Measurements from ENCODE around the gene OXSR1.
A peak's percentile ranks its signal among the peaks of the same experiment; 100 is the strongest.
"Not testable (repeated sequence)": the region's sequence is repeated elsewhere in the genome, so short reads cannot be mapped to it uniquely, and the experiment has no call there.

Gene OXSR1

DNA sequence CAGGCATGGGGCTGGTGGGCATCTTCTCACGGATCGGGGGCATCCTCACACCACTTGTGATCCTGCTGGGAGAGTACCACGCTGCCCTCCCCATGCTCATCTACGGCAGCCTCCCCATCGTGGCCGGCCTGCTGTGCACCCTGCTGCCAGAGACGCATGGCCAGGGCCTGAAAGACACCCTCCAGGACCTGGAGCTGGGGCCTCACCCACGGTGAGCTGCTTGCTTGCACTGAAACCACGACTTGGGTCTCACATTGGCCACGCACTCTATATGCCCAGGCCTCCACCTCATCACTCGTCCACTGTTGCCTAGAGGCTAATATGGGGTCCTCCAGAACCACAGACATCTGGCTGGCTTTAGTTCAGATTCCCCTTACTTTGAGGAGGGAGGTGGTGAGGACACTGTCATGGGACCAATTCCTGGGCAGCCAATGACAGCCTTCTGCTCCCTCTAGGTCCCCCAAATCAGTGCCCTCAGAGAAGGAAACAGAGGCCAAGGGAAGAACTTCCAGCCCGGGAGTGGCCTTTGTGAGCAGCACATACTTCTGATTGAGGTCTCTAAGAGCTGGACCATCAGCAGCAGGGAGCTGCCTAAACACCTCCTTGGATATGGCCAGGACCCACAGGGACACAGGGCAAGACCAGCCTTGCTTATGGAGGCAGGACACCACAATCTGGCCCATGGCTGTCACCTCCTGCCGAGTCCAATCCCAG lies 111.7 kb downstream of the OXSR1 start:
- DNase-seq (ENCODE audit: low spot score in 2 of 2): no peak
- H3K9me3 Mint-ChIP-seq: no peaks in the 10 kb centered on the region
- H3K36me3 Mint-ChIP-seq: peaks cover 10% of the 10 kb centered on the region
- no peaks in the 10 kb centered on the region for H3K27me3 Mint-ChIP-seq
- no peak for ATAC-seq (ENCODE audit: low read depth)
- no peak overlapping the region for H3K27ac Mint-ChIP-seq
- H3K4me1 Mint-ChIP-seq: peaks cover 6% of the 10 kb centered on the region
- no peak overlapping the region for H3K4me3 Mint-ChIP-seq

- no peaks in the 10 kb centered on the region for H3K27me3 Mint-ChIP-seq
- ATAC-seq (ENCODE audit: low read depth) (no peak), DNase-seq (ENCODE audit: low spot score in 2 of 2) (no peak)
- peaks cover 10% of the 10 kb centered on the region for H3K36me3 Mint-ChIP-seq
- H3K27ac Mint-ChIP-seq: no peak overlapping the region
- H3K4me3 Mint-ChIP-seq: no peak overlapping the region
- no peaks in the 10 kb centered on the region for H3K9me3 Mint-ChIP-seq
- H3K4me1 Mint-ChIP-seq: no peaks in the 10 kb centered on the region
Measured at GRCh38 chr3:38278841-38279240, 113.5 kb downstream of the OXSR1 start.

GRCh38 chr3:38281895-38282686 lies 116.8 kb downstream of the OXSR1 start, which contains the start of gene SLC22A14:
Gene SLC22A14 (plus strand): TSS chr3:38282294. CDS start chr3:38306027, 23,733 bp downstream.
- no peak for DNase-seq (ENCODE audit: low spot score in 2 of 2)
- H3K36me3 Mint-ChIP-seq: peaks cover 5% of the 10 kb centered on the region
- no peaks in the 10 kb centered on the region for H3K9me3 Mint-ChIP-seq
- no peaks in the 10 kb centered on the region for H3K4me1 Mint-ChIP-seq
- H3K27ac Mint-ChIP-seq: peak within 1 kb of the TSS; percentile 24
- no peaks in the 10 kb centered on the region for H3K27me3 Mint-ChIP-seq
- H3K4me3 Mint-ChIP-seq: no peak within 1 kb of the TSS
- ATAC-seq (ENCODE audit: low read depth): no peak

GRCh38 chr3:38283810-38284755 lies 118.7 kb downstream of the OXSR1 start:
- Mint-ChIP-seq H3K36me3 (peaks cover under 1% of the 10 kb centered on the region), H3K9me3 (no peaks in the 10 kb centered on the region), H3K4me3 (no peak overlapping the region), H3K4me1 (no peaks in the 10 kb centered on the region), H3K27me3 (peaks cover under 1% of the 10 kb centered on the region), H3K27ac (no peak overlapping the region)
- DNase-seq (ENCODE audit: low spot score in 2 of 2): no peak
- no peak for ATAC-seq (ENCODE audit: low read depth)

- Mint-ChIP-seq H3K36me3 (no peaks in the 10 kb centered on the region), H3K4me1 (no peaks in the 10 kb centered on the region), H3K27ac (no peak overlapping the region), H3K4me3 (no peak overlapping the region), H3K27me3 (peaks cover 3% of the 10 kb centered on the region), H3K9me3 (no peaks in the 10 kb centered on the region)
- ATAC-seq (ENCODE audit: low read depth) (no peak), DNase-seq (ENCODE audit: low spot score in 2 of 2) (no peak)
Measured at GRCh38 chr3:38284756-38285150, 119.4 kb downstream of the OXSR1 start.

- H3K4me1 Mint-ChIP-seq; ATAC-seq (ENCODE audit: low read depth); H3K4me3 Mint-ChIP-seq; H3K9me3 Mint-ChIP-seq; H3K27ac Mint-ChIP-seq; DNase-seq (ENCODE audit: low spot score in 2 of 2); H3K36me3 Mint-ChIP-seq; H3K27me3 Mint-ChIP-seq: not testable (repeated sequence)
Measured at GRCh38 chr3:38289286-38290217, 124.2 kb downstream of the OXSR1 start.

DNA sequence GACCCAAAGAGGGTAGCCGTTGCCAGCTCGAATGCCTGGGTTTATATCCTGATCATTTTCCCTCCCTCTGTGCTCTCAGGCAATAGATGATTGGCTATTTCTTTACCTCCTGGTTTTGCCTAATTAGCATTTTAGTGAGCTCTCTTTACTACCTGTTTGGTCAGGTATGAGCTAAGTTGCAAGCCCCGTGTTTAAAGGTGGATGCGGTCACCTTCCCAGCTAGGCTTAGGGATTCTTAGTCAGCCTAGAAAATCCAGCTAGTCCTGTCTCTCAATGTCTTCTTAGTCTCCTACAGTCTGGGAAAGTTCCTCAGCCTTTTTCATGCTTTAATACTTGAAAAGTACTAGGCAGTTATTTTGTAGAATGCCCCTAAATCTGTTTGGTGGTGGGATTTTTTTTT lies 131.7 kb downstream of the OXSR1 start:
- not testable (repeated sequence) for H3K4me3 Mint-ChIP-seq; H3K4me1 Mint-ChIP-seq; H3K9me3 Mint-ChIP-seq; H3K36me3 Mint-ChIP-seq; H3K27me3 Mint-ChIP-seq; ATAC-seq (ENCODE audit: low read depth); H3K27ac Mint-ChIP-seq; DNase-seq (ENCODE audit: low spot score in 2 of 2)

- Mint-ChIP-seq H3K4me3 (no peak overlapping the region), H3K9me3 (no peaks in the 10 kb centered on the region), H3K27ac (no peak overlapping the region), H3K4me1 (peaks cover 4% of the 10 kb centered on the region), H3K36me3 (no peaks in the 10 kb centered on the region), H3K27me3 (peaks cover 9% of the 10 kb centered on the region)
- no peak for DNase-seq (ENCODE audit: low spot score in 2 of 2)
- no peak for ATAC-seq (ENCODE audit: low read depth)
Measured at GRCh38 chr3:38297537-38297936, 132.2 kb downstream of the OXSR1 start.

DNA sequence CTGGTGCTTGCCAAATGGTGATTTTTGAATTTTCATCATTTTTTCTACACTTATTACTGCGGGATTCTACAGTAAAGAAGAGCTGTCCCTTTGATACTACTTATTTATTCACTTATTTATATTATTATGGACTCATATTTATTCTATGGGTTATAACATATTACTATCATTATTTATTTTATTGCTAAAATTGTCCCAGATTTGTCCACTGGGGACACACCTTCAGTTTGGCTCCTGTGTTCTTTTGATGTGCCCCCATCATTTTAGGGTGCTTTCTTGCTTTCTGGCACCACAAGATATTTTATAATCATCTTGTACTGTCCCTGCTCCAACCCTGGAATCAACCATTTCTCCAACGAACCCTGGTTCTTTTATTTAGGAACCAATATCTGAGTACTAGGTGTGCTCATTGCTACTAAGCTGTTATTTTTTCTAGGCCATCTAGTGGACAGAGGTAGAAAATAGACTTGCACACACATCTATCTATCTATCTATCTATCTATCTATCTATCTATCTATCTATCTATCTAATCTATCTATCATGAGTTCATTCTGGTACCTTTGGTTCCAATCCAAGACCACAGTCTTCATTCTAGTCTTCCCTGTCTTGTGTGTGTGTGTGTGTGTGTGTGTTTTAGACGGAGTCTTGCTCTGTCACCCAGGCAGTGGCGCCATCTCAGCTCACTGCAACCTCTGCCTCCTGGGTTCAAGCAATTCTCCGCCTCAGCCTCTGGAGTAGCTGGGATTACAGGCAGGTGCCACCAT lies 132.8 kb downstream of the OXSR1 start:
- DNase-seq (ENCODE audit: low spot score in 2 of 2) (no peak), ATAC-seq (ENCODE audit: low read depth) (peak; percentile 59)
- Mint-ChIP-seq H3K36me3 (no peaks in the 10 kb centered on the region), H3K27ac (no peak overlapping the region), H3K9me3 (no peaks in the 10 kb centered on the region), H3K27me3 (peaks cover 9% of the 10 kb centered on the region), H3K4me1 (peaks cover 4% of the 10 kb centered on the region), H3K4me3 (no peak overlapping the region)
